Activated CD8-positive, alpha-beta memory T cell treated with anti-CD3 and anti-CD28 coated beads, Interleukin-2, amount 50 U/mL, for 4 hours (primary cell): ENCODE measurements around the gene OR2A7.
"Not testable (repeated sequence)": the region's sequence is repeated elsewhere in the genome, so short reads cannot be mapped to it uniquely, and the experiment has no call there.

Experiments
- DNase-seq: peaks from one replicate; pipeline ENCODE4 v3.0.0-alpha.2; 2020

The OR2A7 gene

DNA sequence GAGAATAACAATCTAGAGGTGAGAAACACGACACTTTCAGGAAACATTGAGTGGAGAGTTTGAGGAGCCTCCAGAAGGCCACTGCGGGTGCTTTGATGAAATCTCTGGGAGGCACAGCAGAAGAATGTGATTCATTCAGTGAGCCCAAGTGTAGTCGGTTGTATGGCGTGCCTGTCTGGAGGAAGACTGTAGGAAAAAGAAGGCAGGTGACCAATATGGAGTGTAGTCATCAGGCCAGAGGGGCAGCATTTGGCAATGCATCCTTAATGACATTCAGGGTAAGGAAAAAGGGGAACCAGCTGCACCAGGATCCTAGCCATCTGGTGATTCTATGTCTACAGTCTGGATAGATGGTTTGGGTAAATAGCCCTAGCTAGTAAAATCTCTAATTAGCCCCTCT lies 12.3 kb downstream of the OR2A7 start:
- not testable (repeated sequence) for DNase-seq

GRCh38 chr7:144247674-144248330 lies 16.8 kb downstream of the OR2A7 start:
- not testable (repeated sequence) for DNase-seq

GRCh38 chr7:144246967-144247366 lies 17.6 kb downstream of the OR2A7 start:
- not testable (repeated sequence) for DNase-seq

- not testable (repeated sequence) for DNase-seq
Observed at GRCh38 chr7:144245372-144245771, 19.2 kb downstream of the OR2A7 start.

DNA sequence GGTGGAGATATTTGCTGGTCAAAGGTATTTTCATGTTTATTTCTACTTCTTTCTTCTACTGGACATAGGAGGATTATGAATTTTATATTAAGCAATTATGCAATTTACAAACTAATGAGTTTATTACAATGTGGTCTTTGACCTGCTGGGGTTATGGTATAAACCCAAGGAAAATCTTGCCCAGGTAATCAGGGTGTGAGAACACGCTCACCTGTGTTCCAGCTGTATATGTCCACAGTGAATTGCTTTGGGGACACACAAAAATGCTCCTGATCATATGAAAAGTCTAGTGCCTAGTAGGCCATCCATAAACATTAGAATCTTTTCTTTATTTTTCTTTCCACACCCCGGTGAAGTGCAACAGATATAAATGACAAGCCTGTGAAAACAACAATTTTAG lies 25.2 kb downstream of the OR2A7 start, which contains the start of gene OR2A42:
TSS of gene OR2A42 (minus strand) at position 241 of the 400 bp plus-strand sequence. CDS start 6,762 bp downstream, outside the sequence.
- not testable (repeated sequence) for DNase-seq

DNA sequence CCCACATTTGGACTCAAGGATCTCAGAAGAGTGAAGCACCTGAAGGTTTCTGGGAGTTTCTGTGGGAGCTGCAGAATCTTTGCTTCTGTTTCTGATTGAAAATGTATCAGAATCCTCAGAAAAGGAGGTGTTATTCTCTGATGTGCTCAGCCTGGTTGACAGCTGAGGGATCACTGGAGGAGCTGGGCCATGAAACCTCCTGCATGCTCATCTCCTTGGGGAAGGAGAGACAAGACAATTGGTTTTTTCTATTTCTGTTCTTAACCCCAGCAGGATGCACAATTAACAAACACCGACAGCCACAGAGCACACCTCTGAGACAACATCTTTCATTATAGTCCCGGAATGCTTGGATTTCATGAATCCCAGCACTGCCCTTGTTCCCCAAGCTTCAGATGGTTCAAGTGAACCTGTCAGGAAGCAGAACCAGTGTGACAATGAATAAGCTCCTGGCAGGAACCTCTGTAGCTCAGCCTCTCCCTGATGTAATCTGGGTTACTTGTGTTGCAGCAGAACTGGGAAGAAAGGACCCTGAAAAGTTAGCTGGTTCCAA lies 26.0 kb downstream of the OR2A7 start:
- DNase-seq = not testable (repeated sequence)

GRCh38 chr7:144233039-144233438 lies 31.6 kb downstream of the OR2A7 start:
- not testable (repeated sequence) for DNase-seq

DNA sequence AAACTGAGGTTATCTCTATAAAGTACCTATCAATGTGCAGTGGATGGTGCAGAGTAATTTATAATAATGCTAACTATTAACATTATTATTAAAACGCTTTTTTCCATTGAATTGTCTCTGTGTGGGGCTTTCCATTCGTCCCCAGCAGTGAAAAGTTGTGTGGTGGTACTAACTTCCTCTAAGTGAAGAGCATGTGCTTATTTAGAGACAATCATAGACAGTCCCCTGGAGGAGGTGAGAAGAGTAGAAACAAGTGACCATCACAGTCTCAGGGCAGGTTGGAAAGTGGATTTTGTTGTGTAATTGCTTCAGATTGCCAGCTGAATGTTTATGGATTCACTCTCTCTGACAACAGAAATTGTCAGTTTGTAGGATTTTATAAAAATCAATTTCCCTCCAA lies 33.6 kb downstream of the OR2A7 start:
- not testable (repeated sequence) for DNase-seq

GRCh38 chr7:144228810-144229209 lies 35.8 kb downstream of the OR2A7 start:
- not testable (repeated sequence) for DNase-seq

- not testable (repeated sequence) for DNase-seq
Observed at GRCh38 chr7:144226866-144227265, 37.7 kb downstream of the OR2A7 start.

GRCh38 chr7:144223675-144224074 lies 40.9 kb downstream of the OR2A7 start:
- not testable (repeated sequence) for DNase-seq

DNA sequence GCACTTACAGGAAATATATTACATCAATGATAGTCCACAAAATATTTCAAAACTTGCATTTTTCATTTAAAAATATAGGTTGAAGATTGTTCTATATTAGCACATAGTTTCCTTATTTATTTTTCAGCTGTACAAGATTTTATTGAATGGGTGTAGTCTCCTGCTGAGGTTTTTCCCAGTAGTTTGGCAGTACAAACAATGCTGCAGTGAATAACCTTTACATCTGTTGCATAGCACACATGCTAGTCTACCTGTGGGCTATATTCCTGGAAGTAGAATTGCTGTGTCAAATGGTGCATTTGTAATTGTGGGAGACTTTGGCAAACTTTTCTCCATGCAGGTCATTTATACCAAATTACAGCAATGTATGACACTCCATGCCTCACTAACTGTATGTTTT lies 44.1 kb downstream of the OR2A7 start:
- not testable (repeated sequence) for DNase-seq

GRCh38 chr7:144219149-144219548 lies 45.4 kb downstream of the OR2A7 start:
- DNase-seq = not testable (repeated sequence)

GRCh38 chr7:144218581-144218980 lies 46.0 kb downstream of the OR2A7 start:
- not testable (repeated sequence) for DNase-seq

GRCh38 chr7:144217200-144217599 lies 47.4 kb downstream of the OR2A7 start:
- not testable (repeated sequence) for DNase-seq
